ENCODE measurements around the gene DYNLT1. TPM values are rescaled to one million over a fixed set of nuclear protein-coding genes. Genes with fewer than 3 reads are reported as not detected.

DYNLT1 gene
- total and polyA plus RNA-seq, 10 of the 15 experiments (the other 5 are each of a cell fraction or from before 2014, with no cell fraction given) = 33.6 to 298 (median 89.2) TPM

GRCh38 chr6:158688860-158689259 lies 44.3 kb upstream of the DYNLT1 start:
- no peak for FAIRE-seq
- H3K36me3 ChIP-seq (ENCODE audit: control insufficient read depth in 2 of 2, insufficient read depth in 2 of 2, low read length in 1 of 2) = no peaks in the 10 kb centered on the region
- H3K9ac ChIP-seq (ENCODE audit: control insufficient read depth, insufficient read depth, low read length) = no peak overlapping the region
- BruUV-seq (replicated peaks) = no TSS peak
- DNase-seq (ENCODE audit: low read depth, low spot score) = no peak
- H3K4me3 ChIP-seq = no peak overlapping the region
- peaks cover 13% of the 10 kb centered on the region for H3K4me1 ChIP-seq (ENCODE audit: control insufficient read depth, insufficient read depth, low read length)
- SMC1A ChIA-PET (ENCODE audit: uncharacterized antibody, unreplicated experiment) = interaction anchor here (0.8 to 5.7 kb wide), 2 partner anchors 28 to 475 kb away, joined by 3 to 83 read pairs; no protein-coding TSS in a partner anchor
- H3K27me3 ChIP-seq (replicated peaks in 1 of 2; ENCODE audit: control insufficient read depth in 2 of 2, insufficient read depth in 2 of 2, low read length in 1 of 2) = no peaks in the 10 kb centered on the region
- H4K20me1 ChIP-seq (ENCODE audit: control insufficient read depth, insufficient read depth) = no peaks in the 10 kb centered on the region
- H3K9me3 ChIP-seq (replicated peaks; ENCODE audit: control insufficient read depth, insufficient read depth, low read length) = no peaks in the 10 kb centered on the region; the same call in 2 of the 3 replicates
- no peak overlapping the region for H3K27ac ChIP-seq (ENCODE audit: control insufficient read depth, insufficient read depth)
- in situ Hi-C loops (cut with MboI) = no loop called here
- no peak overlapping the region for H2AFZ ChIP-seq (ENCODE audit: control insufficient read depth, low read depth, low read length)
- intact Hi-C loops (cut with micrococcal nuclease; ENCODE audit: unreplicated experiment) = loop anchor here (1.0 kb wide), 1 partner anchor 84 kb away; no protein-coding TSS in a partner anchor
- no peak overlapping the region for H3K4me2 ChIP-seq (ENCODE audit: control insufficient read depth, insufficient read depth)
- ATAC-seq = peak; percentile 33; the same call in 1 of the 3 replicates
- RAD21 ChIA-PET (ENCODE audit: unreplicated experiment) = interaction anchor here (0.6 to 3.9 kb wide), 4 partner anchors 28 to 468 kb away, joined by 3 to 61 read pairs (median 6); no protein-coding TSS in a partner anchor
- no peak for TF ChIP-seq STAT1 (conservative IDR thresholded peaks at IDR 0.05)
- TF ChIP-seq RBBP5 (conservative IDR thresholded peaks at IDR 0.05) = no peak
- TF ChIP-seq ZNF384 (IDR thresholded peaks at IDR 0.05; ENCODE audit: borderline replicate concordance, low read depth, low read length) = no peak
- no peak for TF ChIP-seq STAT3 (IDR thresholded peaks at IDR 0.05; ENCODE audit: low read depth, low read length)
- TF ChIP-seq MYC (IDR thresholded peaks at IDR 0.05; ENCODE audit: insufficient read depth, insufficient read length, insufficient replicate concordance, low read length, severe bottlenecking) = no peak
- no peak for TF ChIP-seq CHD2 (IDR thresholded peaks at IDR 0.05; ENCODE audit: borderline replicate concordance, low read depth, low read length)
- no peak for TF ChIP-seq RELA (IDR thresholded peaks at IDR 0.05; ENCODE audit: borderline replicate concordance, partially characterized antibody)
- TF ChIP-seq MEF2A (IDR thresholded peaks at IDR 0.05; ENCODE audit: insufficient read depth, low read depth, low read length) = no peak
- TF ChIP-seq ZBTB40 (IDR thresholded peaks at IDR 0.05; ENCODE audit: borderline replicate concordance) = no peak
- TF ChIP-seq CHD4 (IDR thresholded peaks at IDR 0.05) = no peak
- WGBS (ENCODE audit: insufficient coverage, insufficient replicate concordance, low lambda C conversion rate, missing lambda C conversion rate) = 0% methylated on average over 1 of the region's 1 CpG
- POLR2A ChIA-PET = no interaction called here
- no peaks in the 10 kb centered on the region for H3K79me2 ChIP-seq (ENCODE audit: control insufficient read depth, insufficient read depth, low read length)
- CTCF ChIA-PET = interaction anchor here (0.6 to 3.7 kb wide), 4 partner anchors 29 to 464 kb away, joined by 3 to 72 read pairs (median 8); partner anchors contain the start of gene SYTL3

Data from GM12878 (cell line).